Measurements from ENCODE around the gene GSTM1.

DNA sequence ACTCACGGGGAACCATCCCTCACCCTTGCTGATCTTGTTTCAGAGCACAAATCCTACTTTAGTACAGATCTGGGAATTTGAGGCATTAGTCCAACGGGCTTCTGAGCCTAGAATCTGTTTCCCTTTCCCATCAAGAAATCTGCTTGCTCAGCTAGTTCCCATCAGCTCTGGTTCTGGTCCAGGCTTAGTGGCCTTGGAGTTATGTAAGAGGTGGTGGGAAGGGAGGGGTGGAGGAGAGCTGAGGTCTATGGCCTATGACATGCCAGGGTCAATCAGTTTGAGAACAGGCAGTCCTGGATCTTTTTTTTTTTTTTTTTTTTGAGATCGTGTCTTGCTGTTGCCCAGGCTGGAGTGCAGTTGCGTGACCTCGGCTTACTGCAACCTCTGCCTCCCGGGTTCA is 4.1 kb downstream of the GSTM1 start:
- TF ChIP-seq, protein P1, sequence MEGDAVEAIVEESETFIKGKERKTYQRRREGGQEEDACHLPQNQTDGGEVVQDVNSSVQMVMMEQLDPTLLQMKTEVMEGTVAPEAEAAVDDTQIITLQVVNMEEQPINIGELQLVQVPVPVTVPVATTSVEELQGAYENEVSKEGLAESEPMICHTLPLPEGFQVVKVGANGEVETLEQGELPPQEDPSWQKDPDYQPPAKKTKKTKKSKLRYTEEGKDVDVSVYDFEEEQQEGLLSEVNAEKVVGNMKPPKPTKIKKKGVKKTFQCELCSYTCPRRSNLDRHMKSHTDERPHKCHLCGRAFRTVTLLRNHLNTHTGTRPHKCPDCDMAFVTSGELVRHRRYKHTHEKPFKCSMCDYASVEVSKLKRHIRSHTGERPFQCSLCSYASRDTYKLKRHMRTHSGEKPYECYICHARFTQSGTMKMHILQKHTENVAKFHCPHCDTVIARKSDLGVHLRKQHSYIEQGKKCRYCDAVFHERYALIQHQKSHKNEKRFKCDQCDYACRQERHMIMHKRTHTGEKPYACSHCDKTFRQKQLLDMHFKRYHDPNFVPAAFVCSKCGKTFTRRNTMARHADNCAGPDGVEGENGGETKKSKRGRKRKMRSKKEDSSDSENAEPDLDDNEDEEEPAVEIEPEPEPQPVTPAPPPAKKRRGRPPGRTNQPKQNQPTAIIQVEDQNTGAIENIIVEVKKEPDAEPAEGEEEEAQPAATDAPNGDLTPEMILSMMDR (IDR thresholded peaks at IDR 0.05), result no peak
- no peak for TF ChIP-seq POLR2A (IDR thresholded peaks at IDR 0.05)

All from esophagus squamous epithelium (tissue), 4 donors.